CD4-positive, alpha-beta T cell treated with Interleukin-6 for 4 hours (primary cell): ENCODE results near the gene MYO5B.
A peak's percentile ranks its signal among the peaks of the same experiment; 100 is the strongest.

ENCODE experiments used
- DNase-seq: peaks from one replicate; pipeline ENCODE4 v3.0.0-alpha.2; 2020; ENCODE audit warnings: mixed read lengths

MYO5B gene

DNA sequence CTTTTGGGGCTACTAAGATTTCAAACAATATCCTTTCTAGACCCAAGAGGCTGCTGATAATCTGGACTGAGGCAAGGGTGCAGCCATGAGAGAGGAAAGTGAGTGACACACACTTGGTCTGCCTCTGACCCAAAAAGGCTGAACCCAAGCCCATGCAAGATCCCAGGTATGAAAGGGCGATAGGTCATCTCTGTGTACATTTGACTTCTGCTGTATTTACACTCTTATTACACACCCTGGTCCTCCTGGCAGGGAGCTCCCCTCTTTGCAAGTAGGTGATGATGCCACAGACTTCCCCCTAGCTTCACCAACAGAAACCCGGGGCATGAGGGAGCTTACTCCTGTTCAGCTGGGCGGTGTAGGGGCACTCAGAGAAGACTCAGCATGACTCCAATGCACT is 319.8 kb downstream of the MYO5B start:
- DNase-seq: no peak

- no peak for DNase-seq
Measured at GRCh38 chr18:49874238-49874637, 320.7 kb downstream of the MYO5B start.

- no peak for DNase-seq
Measured at GRCh38 chr18:49869354-49869753, 325.6 kb downstream of the MYO5B start.

DNA sequence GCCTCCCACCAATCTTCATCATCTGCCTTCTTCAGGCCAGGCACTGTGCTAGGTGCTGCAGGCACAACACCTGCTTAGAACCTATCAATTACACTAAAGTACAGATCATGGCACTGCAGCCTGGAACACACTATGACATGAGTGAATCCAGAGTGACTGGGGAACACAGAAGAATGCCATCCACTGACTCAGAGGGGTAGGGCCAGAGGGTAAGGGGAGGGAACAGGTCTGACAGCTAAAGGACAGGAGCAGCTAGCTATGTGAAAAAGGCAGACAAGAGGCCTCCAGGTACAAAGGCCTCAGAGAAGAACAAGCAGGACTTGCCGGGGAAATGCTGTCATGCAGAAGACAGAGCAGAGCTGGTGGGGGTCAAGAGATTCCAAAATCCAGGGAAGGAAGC is 328.3 kb downstream of the MYO5B start:
- no peak for DNase-seq

- no peak for DNase-seq
Measured at GRCh38 chr18:49865401-49865800, 329.5 kb downstream of the MYO5B start.

DNA sequence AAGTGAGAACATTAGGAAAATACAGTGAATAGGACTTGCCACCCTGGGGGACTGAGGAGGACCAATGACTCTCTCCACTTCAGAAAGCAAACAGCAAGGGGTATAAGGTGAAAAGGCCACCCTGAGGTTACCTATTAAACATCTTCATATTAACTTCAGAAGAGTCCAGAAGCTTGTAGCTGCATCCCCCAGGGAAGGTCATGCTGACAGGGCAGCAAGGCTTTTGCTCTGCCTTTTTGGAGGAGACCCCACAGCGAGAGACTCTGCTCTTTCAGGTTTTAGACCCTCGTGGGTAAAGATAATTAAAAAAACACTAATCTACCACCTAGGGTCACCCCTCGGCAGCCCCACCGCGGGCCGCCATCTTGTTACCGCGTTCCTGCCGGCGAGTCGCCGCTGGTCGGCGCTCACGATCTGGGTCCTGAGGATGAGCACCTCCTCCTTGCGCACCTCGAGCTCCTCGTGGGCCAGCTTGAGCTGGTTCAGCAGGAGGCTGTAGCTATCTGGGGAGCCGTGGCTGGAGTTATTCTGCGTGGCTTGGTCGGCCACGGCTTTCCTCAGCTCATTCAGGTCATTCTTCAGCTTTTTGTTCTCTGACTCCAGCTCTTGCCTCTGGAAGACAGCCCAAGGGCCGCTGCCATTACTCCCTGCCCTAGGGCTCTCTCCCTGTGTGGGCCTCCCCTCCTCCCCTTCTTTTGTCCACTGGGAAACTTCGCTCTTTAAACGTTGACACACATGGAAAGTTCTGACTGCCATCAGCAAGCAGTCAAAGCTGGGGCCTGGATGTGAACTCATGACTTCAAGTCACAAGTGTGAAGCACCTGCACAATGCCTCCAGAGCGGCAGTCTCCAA is 331.0 kb downstream of the MYO5B start:
- no peak for DNase-seq

DNA sequence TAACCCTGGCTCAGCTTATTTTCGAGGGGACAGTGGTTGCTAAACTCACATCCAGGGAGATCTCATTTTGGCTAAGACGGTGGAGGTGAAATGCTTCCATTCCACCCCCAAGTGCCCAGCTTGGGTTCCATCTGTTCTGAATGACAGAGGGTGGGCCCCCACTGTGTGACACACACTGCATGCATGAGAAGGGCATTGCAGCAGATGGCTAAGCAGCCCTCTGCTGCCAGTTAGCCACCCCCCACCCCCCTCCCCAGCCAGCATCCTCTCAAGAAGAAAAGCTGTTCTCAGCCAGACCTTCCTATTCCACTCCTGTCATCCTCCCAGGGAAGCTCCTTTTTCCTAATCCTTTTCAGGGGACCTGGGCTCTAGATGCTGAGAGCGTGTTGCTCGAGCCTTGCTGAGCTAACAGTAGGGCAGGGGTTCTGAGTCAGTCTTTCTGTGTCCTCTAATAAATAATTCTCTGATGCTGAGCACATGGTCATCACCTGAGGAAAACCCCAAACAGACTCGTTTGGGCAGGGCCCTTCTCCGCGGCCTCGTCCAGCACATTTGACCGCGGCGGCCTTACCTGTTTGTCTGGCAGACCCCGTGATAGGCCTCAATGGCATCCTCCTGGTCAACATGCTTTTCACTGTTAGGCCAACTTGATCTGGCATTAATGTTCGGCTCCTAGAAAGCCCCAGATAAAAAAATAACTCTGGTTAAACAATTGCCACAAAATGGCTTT is 332.1 kb downstream of the MYO5B start:
- no peak for DNase-seq

DNA sequence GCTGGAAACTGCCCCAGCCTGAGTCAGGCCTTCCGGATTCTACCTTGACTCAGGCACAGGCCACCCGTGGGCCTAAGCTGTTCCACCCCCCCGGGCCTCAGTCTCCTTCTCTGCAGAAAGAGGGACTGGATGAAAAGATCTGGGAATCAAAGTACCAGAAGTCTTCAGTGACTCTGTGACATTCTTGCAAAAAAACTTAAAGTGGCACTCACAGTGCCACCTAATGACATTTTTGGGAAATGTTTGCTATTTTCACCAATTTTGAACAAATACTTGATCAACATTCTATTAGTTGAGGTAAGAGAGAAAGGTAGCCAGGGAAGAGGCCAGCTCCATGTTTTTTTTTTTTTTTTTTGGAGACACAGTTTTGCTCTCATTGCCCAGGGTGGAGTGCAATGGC is 333.3 kb downstream of the MYO5B start:
- no peak for DNase-seq

GRCh38 chr18:49859725-49860124 is 335.2 kb downstream of the MYO5B start:
- DNase-seq: no peak

DNA sequence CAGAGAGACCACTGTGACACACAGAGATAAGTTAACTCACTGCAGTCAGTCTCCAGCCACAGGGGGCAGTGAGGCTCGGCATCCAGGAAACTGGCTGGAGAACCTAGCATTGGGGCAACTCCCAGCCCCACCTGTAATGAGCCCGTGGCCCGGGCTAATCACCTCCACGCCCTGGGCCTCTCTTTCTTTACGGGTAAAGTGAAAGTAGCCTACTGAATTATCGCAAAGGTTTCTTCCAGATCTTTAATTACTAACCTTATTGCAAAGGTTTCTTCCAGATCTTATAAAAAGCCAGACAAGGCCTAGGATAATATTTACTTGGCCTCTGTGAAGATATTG is 336.0 kb downstream of the MYO5B start:
- no peak for DNase-seq

DNA sequence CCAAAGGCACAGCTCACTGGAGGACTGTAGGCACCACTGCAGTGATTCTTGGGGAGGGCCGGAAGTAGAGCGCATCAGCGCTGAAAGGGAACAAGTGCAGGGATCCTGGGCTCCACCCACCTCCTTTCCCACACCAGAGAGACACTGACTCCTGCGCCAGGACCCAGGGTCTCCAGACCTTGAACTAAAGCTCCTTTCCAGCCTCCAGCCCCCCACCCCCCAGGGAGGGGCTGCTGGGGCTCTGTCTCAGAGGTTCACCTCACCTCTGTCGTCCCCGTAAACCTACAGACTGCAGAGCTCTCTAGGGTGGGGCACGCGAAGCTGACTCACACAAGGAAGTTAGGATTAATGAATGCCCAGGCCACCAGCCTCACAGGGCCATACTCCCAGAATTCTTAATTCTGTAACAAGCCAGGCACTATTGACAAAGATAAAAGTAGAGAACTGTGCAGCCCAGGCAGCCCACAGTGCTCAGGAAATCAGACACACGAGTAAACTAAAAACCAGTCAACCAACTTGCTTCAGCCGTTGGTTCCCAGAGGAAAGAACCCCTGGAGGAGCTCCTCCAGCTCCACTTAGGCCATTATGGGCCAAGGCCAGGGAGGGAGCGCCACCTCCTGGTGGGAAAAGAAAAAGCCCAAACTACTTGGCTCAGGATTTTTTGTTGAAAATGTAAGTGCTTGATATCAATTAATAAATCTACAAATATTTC is 336.5 kb downstream of the MYO5B start:
- peak; percentile 66 for DNase-seq

DNA sequence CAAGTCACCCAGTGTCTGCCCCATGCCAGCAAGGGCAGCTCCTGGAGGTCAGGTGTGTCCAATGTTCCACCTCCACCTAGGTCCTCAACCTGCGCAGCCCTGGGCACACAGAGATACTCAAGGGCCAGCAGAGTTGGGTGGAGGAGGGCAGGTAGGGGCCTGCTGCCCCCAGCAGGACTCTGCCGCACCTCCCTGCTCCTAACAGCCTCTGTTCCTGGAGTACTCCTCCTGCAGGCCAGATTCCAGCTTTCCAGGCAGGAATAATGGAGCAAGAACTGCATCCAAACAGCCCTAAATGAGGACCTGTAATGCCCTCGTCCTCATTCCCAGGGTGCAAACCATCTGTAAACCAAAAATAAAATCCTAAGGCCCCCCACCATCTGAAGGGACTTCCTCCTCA is 337.2 kb downstream of the MYO5B start:
- DNase-seq: no peak

- DNase-seq: no peak
Measured at GRCh38 chr18:49856496-49856895, 338.5 kb downstream of the MYO5B start.

DNA sequence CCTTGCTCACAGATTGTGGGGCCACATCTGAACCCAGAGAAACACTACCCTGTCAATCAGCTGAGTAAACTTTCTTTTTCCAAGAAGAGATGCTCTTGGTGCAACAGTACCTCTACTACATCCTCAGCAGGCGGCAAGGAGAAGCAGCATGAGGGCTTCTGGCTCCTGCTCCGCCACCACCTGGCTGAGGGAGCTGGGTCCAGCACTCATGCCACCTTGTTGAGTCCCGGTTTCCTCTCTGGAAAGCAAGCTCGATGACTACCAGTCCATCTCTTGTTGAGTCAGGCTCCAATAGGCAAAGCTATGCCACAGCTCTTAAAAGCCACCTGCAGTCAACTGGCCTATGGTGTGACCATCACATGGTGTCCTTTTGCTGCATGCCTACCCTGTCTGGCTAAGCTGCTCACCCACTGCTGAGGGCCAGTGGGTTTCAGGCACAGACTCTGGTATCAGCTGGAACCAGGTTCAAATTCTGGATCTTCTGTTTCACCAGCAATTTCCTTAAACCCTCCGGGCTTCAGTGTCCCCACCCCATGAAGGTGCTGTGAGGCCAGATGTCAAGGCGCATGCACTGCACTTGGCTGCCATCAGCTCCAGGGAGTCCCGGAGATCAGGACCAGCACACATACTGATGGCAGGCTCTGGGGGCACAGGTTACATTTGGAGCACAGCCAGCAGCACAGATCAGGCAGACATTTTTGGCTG is 339.1 kb downstream of the MYO5B start:
- DNase-seq: no peak

GRCh38 chr18:49854681-49855080 is 340.3 kb downstream of the MYO5B start:
- DNase-seq: no peak

- DNase-seq: no peak
Measured at GRCh38 chr18:49853436-49853835, 341.5 kb downstream of the MYO5B start.

- DNase-seq: no peak
Measured at GRCh38 chr18:49853011-49853410, 341.9 kb downstream of the MYO5B start.

DNA sequence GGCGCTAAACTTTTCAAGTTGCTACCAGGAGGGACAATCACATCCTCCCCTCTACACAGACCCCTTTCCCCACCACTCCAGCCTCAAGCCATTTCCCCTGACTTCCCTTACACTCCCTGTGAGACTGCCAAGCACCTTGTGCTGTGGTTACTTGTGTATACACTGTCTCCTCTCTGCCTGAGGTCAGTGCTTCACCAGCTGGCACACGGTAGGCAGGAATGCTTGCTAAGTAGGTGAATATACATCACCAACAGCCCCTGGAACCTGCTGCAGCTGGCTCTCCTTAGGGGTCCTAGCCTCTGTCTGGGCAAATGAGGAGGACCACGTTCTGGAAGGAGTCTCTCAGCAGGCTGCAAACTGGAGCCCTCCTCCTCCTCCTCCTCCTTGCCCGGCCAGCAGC is 343.3 kb downstream of the MYO5B start:
- no peak for DNase-seq

GRCh38 chr18:49850636-49851035 is 344.3 kb downstream of the MYO5B start:
- DNase-seq: no peak

DNA sequence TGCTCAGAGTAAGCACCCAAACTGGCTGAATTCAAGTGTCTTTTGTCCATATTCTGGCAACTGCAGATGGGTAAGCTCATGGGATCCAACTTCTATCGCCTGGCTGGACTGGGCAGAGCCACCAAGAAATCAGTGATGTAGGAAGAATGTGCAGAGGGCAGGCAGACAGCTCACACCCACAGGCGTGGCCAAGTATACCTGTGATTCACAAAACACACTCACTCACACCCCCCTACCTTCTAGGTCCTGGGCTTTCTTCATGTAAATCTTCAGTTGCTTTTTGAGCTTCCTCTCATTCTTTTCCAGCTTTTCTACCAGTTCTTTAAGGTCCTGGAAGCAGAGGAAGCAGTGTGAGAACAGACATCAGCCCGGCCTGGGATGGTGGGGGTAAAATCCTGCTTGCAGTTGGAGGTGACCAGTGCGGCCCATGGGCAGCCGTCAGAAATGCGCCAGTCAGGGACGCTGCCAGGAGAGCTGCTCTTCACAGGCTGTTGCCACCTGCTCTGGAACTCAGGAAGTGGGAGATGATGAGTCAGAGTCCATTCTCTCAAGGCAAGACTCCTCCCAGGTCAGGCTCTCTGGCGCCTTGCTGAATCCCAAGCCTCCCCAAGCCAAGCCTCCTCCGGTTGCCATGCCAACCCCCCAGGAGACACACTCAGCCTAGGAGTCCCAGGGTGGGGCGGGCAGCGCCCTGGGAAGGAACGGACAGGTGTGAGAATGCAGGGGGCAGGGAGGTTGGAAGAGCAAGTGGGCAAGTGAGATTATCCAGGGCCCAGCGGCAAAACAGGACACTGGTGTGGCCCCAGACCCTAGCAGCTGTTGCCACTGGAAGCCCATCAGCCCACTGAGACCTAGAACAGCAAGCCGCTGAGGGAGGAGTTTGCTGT is 345.4 kb downstream of the MYO5B start:
- no peak for DNase-seq

DNA sequence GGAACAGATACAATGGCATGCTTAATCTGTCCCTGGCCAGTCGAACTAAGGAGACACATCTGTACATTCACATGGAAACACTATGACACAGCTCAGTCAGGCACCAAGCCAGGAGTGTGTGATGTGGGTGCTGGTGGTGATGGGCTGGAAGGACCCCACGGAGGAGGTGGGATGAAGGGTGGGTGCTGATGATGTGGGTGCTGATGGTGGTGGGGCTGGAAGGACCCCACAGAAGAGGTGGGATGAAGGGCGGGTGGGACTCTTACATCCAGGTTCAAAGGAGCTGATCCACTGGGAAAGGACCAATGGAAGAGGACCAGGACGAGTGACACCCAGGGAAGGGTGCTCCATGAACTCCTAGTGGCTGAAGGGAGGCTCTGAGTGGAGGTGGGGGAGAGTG is 346.8 kb downstream of the MYO5B start:
- DNase-seq: no peak

DNA sequence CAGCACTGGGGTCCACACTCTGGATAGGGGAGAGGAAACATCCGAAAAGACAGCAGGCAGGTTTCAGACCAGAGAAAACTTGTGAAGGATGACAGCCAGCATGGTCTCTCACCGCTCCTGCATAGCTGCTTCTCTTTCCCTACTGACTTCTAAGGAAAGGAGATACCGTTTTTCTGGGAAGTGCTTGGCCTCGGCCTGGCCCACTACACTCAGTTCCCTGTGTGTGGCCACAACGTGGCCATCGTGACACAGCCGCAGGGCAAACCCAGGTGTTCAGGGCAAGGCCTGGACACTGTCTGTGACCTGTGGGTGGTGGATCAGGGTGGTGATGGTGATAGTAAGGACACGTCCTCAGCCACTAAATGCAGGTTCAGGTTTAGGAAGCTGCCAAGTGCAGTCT is 347.4 kb downstream of the MYO5B start:
- no peak for DNase-seq
